Measurements from ENCODE around the gene CYP2A6.

CYP2A6 gene

GRCh38 chr19:40799558-40800338 is 50.5 kb downstream of the CYP2A6 start:
- TF ChIP-seq CTCF (IDR thresholded peaks at IDR 0.05; ENCODE audit: insufficient read depth, low read depth, low read length, missing control alignments) = no peak
- peak overlapping the region; percentile 89 for H3K4me3 ChIP-seq (ENCODE audit: low read depth, low read length)
- DNase-seq (ENCODE audit: low read depth) = peak; percentile 58

GRCh38 chr19:40798683-40799557 is 51.3 kb downstream of the CYP2A6 start, which contains the start of gene EGLN2:
Gene EGLN2, plus strand, starts transcription at chr19:40799191. Its CDS starts 1,382 bp downstream, at chr19:40800573.
- H3K4me3 ChIP-seq (ENCODE audit: low read depth, low read length) = peak within 1 kb of the TSS; percentile 89
- no peak for TF ChIP-seq CTCF (IDR thresholded peaks at IDR 0.05; ENCODE audit: insufficient read depth, low read depth, low read length, missing control alignments)
- peak; percentile 100 for DNase-seq (ENCODE audit: low read depth)

GRCh38 chr19:40797963-40798682 is 52.1 kb downstream of the CYP2A6 start:
- H3K4me3 ChIP-seq (ENCODE audit: low read depth, low read length) = peak overlapping the region; percentile 67
- peak; percentile 91 for DNase-seq (ENCODE audit: low read depth)

GRCh38 chr19:40797166-40797962 is 52.9 kb downstream of the CYP2A6 start:
- no peak for TF ChIP-seq CTCF (IDR thresholded peaks at IDR 0.05; ENCODE audit: insufficient read depth, low read depth, low read length, missing control alignments)
- no peak overlapping the region for H3K4me3 ChIP-seq (ENCODE audit: low read depth, low read length)
- no peak for DNase-seq (ENCODE audit: low read depth)

More at GRCh38 chr19:40797963-40798682, 52.1 kb downstream of the CYP2A6 start:
- TF ChIP-seq CTCF (IDR thresholded peaks at IDR 0.05; ENCODE audit: insufficient read depth, low read depth, low read length, missing control alignments) = peak; percentile 45
